HG03066 (cell line): Measurements from ENCODE around the gene ABCA13.

ENCODE experiments used
- ATAC-seq: cut with Tn5 transposase; IDR thresholded peaks from one replicate; pipeline ENCODE4 v1.9.1; 2021; ENCODE audit warnings: low read depth; ENCODE audit not compliant: unreplicated experiment

The ABCA13 gene

GRCh38 chr7:48224042-48224441 lies 52.8 kb downstream of the ABCA13 start:
- ATAC-seq: no peak

GRCh38 chr7:48225101-48225500 lies 53.8 kb downstream of the ABCA13 start:
- ATAC-seq: no peak

- no peak for ATAC-seq
Measured at GRCh38 chr7:48237354-48237753, 66.1 kb downstream of the ABCA13 start.

GRCh38 chr7:48242846-48243245 lies 71.6 kb downstream of the ABCA13 start:
- ATAC-seq: no peak

GRCh38 chr7:48244864-48245271 lies 73.6 kb downstream of the ABCA13 start:
- no peak for ATAC-seq

- ATAC-seq: peak; percentile 63
Measured at GRCh38 chr7:48245751-48246472, 74.7 kb downstream of the ABCA13 start.

- ATAC-seq: no peak
Measured at GRCh38 chr7:48249166-48249565, 77.9 kb downstream of the ABCA13 start.

- ATAC-seq: no peak
Measured at GRCh38 chr7:48250441-48250951, 79.2 kb downstream of the ABCA13 start.

- ATAC-seq: peak; percentile 83
Measured at GRCh38 chr7:48251766-48252165, 80.5 kb downstream of the ABCA13 start.

GRCh38 chr7:48252995-48253394 lies 81.7 kb downstream of the ABCA13 start:
- ATAC-seq: no peak

- ATAC-seq: no peak
Measured at GRCh38 chr7:48255046-48255445, 83.8 kb downstream of the ABCA13 start.

GRCh38 chr7:48259463-48260280 lies 88.4 kb downstream of the ABCA13 start:
- ATAC-seq: no peak

GRCh38 chr7:48261696-48262095 lies 90.4 kb downstream of the ABCA13 start:
- no peak for ATAC-seq

GRCh38 chr7:48262606-48263310 lies 91.5 kb downstream of the ABCA13 start:
- ATAC-seq: no peak

GRCh38 chr7:48263311-48263650 lies 92.0 kb downstream of the ABCA13 start:
- no peak for ATAC-seq

- no peak for ATAC-seq
Measured at GRCh38 chr7:48269066-48269465, 97.8 kb downstream of the ABCA13 start.

- no peak for ATAC-seq
Measured at GRCh38 chr7:48274662-48275061, 103.4 kb downstream of the ABCA13 start.

GRCh38 chr7:48279420-48279819 lies 108.2 kb downstream of the ABCA13 start:
- ATAC-seq: no peak

GRCh38 chr7:48280100-48280499 lies 108.8 kb downstream of the ABCA13 start:
- no peak for ATAC-seq

- no peak for ATAC-seq
Measured at GRCh38 chr7:48285373-48285772, 114.1 kb downstream of the ABCA13 start.

GRCh38 chr7:48286836-48287235 lies 115.6 kb downstream of the ABCA13 start:
- ATAC-seq: no peak
